ENCODE data around the gene ATG13. TPM values are rescaled to one million over a fixed set of nuclear protein-coding genes. Genes with fewer than 3 reads are reported as not detected.

ATG13 gene
- polyA plus RNA-seq, 1 of the 3 experiments (the other 2 are of a cell fraction): 39.4 TPM

DNA sequence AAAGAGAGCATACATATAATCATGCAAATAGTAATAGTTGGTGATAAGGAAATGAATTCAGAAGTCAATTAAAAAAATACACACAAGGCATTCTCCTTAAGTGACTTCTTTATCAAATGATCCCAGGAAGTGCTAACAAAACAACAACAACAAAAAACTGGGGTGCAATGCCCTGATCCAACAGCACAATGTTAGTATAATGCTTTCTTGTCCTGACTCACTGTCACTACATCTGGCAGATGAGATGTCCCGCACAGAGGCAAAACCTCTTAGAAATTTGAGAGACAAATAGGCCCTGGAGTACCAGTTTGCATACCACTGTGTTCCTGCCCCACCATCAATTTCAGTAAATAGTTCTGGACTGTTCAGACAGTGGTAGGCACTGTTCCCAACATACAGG lies 12.6 kb upstream of the ATG13 start:
- Histone ChIP-seq H3K79me2 (ENCODE audit: insufficient read depth) (peaks cover 12% of the 10 kb centered on the region; the same call in 1 of the 2 replicates), H3K36me3 (replicated peaks in 1 of 2; ENCODE audit: control insufficient read depth in 1 of 2, insufficient read depth in 2 of 2, low read length in 1 of 2) (peaks cover 0 to 4% of the 10 kb centered on the region in 2 experiments), H3K4me1 (ENCODE audit: control insufficient read depth in 1 of 2, insufficient read depth in 2 of 2, low read depth in 1 of 2, low read length in 1 of 2) (peaks cover 0 to 5% of the 10 kb centered on the region in 2 experiments; a peak in 1 of 4 replicates), H3K4me2 (no peak overlapping the region), H4K20me1 (ENCODE audit: insufficient read depth) (no peaks in the 10 kb centered on the region), H3F3A (replicated peaks; ENCODE audit: insufficient read depth) (no peaks in the 10 kb centered on the region), H3K27me3 (ENCODE audit: insufficient read depth) (no peaks in the 10 kb centered on the region), H2AFZ (ENCODE audit: low read depth) (no peak overlapping the region), H3K4me3 (ENCODE audit: low read depth in 2 of 2, low read length in 1 of 2) (no peak overlapping the region), H3K27ac (ENCODE audit: low read depth in 2 of 2, low read length in 1 of 2) (no peak overlapping the region), H3K9ac (no peak overlapping the region), H3K9me2 (no peaks in the 10 kb centered on the region), H3K9me3 (no peaks in the 10 kb centered on the region)
- DNase-seq: no peak
- CTCF ChIA-PET: interaction anchor here (4.8 kb wide), 1 partner anchor 12 kb away, joined by 18 read pairs; the partner anchor contains the start of genes ATG13 and HARBI1
- 100% methylated on average over 1 of the region's 1 CpG for WGBS (ENCODE audit: low lambda C conversion rate)
- TF ChIP-seq ELF1 (IDR thresholded peaks at IDR 0.05) (no peak), NFIC (IDR thresholded peaks at IDR 0.05; ENCODE audit: borderline replicate concordance) (no peak), RCOR1 (IDR thresholded peaks at IDR 0.05; ENCODE audit: low read length) (no peak), GATA2 (CRISPR knock-in tag; IDR thresholded peaks at IDR 0.05) (no peak)
- TF ChIP-seq, protein P1, sequence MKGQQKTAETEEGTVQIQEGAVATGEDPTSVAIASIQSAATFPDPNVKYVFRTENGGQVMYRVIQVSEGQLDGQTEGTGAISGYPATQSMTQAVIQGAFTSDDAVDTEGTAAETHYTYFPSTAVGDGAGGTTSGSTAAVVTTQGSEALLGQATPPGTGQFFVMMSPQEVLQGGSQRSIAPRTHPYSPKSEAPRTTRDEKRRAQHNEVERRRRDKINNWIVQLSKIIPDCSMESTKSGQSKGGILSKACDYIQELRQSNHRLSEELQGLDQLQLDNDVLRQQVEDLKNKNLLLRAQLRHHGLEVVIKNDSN (IDR thresholded peaks at IDR 0.05; ENCODE audit: borderline replicate concordance, low read depth): no peak
- TF ChIP-seq, protein P2, sequence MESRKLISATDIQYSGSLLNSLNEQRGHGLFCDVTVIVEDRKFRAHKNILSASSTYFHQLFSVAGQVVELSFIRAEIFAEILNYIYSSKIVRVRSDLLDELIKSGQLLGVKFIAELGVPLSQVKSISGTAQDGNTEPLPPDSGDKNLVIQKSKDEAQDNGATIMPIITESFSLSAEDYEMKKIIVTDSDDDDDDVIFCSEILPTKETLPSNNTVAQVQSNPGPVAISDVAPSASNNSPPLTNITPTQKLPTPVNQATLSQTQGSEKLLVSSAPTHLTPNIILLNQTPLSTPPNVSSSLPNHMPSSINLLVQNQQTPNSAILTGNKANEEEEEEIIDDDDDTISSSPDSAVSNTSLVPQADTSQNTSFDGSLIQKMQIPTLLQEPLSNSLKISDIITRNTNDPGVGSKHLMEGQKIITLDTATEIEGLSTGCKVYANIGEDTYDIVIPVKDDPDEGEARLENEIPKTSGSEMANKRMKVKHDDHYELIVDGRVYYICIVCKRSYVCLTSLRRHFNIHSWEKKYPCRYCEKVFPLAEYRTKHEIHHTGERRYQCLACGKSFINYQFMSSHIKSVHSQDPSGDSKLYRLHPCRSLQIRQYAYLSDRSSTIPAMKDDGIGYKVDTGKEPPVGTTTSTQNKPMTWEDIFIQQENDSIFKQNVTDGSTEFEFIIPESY (IDR thresholded peaks at IDR 0.05; ENCODE audit: borderline replicate concordance, low read depth): no peak
- TF ChIP-seq, protein P3, sequence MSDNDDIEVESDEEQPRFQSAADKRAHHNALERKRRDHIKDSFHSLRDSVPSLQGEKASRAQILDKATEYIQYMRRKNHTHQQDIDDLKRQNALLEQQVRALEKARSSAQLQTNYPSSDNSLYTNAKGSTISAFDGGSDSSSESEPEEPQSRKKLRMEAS (IDR thresholded peaks at IDR 0.05; ENCODE audit: low read depth): no peak
- TF ChIP-seq, protein P4, sequence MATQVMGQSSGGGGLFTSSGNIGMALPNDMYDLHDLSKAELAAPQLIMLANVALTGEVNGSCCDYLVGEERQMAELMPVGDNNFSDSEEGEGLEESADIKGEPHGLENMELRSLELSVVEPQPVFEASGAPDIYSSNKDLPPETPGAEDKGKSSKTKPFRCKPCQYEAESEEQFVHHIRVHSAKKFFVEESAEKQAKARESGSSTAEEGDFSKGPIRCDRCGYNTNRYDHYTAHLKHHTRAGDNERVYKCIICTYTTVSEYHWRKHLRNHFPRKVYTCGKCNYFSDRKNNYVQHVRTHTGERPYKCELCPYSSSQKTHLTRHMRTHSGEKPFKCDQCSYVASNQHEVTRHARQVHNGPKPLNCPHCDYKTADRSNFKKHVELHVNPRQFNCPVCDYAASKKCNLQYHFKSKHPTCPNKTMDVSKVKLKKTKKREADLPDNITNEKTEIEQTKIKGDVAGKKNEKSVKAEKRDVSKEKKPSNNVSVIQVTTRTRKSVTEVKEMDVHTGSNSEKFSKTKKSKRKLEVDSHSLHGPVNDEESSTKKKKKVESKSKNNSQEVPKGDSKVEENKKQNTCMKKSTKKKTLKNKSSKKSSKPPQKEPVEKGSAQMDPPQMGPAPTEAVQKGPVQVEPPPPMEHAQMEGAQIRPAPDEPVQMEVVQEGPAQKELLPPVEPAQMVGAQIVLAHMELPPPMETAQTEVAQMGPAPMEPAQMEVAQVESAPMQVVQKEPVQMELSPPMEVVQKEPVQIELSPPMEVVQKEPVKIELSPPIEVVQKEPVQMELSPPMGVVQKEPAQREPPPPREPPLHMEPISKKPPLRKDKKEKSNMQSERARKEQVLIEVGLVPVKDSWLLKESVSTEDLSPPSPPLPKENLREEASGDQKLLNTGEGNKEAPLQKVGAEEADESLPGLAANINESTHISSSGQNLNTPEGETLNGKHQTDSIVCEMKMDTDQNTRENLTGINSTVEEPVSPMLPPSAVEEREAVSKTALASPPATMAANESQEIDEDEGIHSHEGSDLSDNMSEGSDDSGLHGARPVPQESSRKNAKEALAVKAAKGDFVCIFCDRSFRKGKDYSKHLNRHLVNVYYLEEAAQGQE (IDR thresholded peaks at IDR 0.05; ENCODE audit: low read depth, low read length): no peak
- POLR2A ChIA-PET: no interaction called here

DNA sequence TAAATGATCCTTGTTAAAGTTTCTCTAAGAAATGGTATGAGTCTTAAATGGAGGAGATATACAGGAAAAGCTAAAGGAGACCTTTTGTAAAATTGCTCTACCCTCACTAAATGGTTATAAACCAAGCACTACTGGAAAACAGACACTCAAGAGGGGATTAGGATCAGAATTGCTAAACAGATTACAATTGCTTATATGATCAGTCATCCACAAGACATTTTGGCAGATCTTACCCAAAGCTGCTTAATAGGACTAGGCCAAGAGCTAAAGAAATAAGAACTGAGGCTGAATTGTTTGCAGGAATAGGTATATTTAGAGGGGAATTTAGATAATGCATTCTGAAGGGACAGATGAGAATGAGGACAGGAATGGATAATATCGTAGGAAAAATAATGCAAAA lies 9.8 kb upstream of the ATG13 start:
- Histone ChIP-seq H3K36me3 (replicated peaks in 1 of 2; ENCODE audit: control insufficient read depth in 1 of 2, insufficient read depth in 2 of 2, low read length in 1 of 2) (peaks cover 0 to 4% of the 10 kb centered on the region in 2 experiments), H3K9me3 (no peaks in the 10 kb centered on the region), H3F3A (replicated peaks; ENCODE audit: insufficient read depth) (no peaks in the 10 kb centered on the region), H3K79me2 (ENCODE audit: insufficient read depth) (peaks cover 18% of the 10 kb centered on the region), H3K4me3 (ENCODE audit: low read depth in 2 of 2, low read length in 1 of 2) (no peak overlapping the region), H3K27me3 (ENCODE audit: insufficient read depth) (no peaks in the 10 kb centered on the region), H3K9ac (no peak overlapping the region), H3K4me1 (ENCODE audit: control insufficient read depth in 1 of 2, insufficient read depth in 2 of 2, low read depth in 1 of 2, low read length in 1 of 2) (peaks cover 2 to 5% of the 10 kb centered on the region in 2 experiments; a peak in 2 of 4 replicates), H3K9me2 (no peaks in the 10 kb centered on the region), H2AFZ (ENCODE audit: low read depth) (no peak overlapping the region), H3K27ac (ENCODE audit: low read depth in 2 of 2, low read length in 1 of 2) (no peak overlapping the region), H4K20me1 (ENCODE audit: insufficient read depth) (no peaks in the 10 kb centered on the region), H3K4me2 (no peak overlapping the region)
- WGBS (ENCODE audit: low lambda C conversion rate): 59% methylated on average over 1 of the region's 1 CpG
- DNase-seq: no peak
- ChIA-PET CTCF (interaction anchor here (0.7 to 4.8 kb wide), 2 partner anchors 9 to 239 kb away, joined by 4 to 18 read pairs; partner anchors contain the start of genes ATG13 and HARBI1), POLR2A (interaction anchor here (1.0 kb wide), 1 partner anchor 14 kb away, joined by 3 read pairs; the partner anchor contains the start of gene AMBRA1)
- TF ChIP-seq, protein P2 (IDR thresholded peaks at IDR 0.05; ENCODE audit: borderline replicate concordance, low read depth): no peak
- TF ChIP-seq GATA2 (CRISPR knock-in tag; IDR thresholded peaks at IDR 0.05) (no peak), NFIC (IDR thresholded peaks at IDR 0.05; ENCODE audit: borderline replicate concordance) (no peak), GABPA (IDR thresholded peaks at IDR 0.05; ENCODE audit: low read depth) (no peak), TCF12 (IDR thresholded peaks at IDR 0.05) (no peak), RCOR1 (IDR thresholded peaks at IDR 0.05; ENCODE audit: low read length) (no peak), EP300 (IDR thresholded peaks at IDR 0.05; ENCODE audit: borderline replicate concordance in 1 of 2, low read depth in 1 of 2, low read length in 1 of 2) (no peak), FOSL2 (IDR thresholded peaks at IDR 0.05; ENCODE audit: borderline replicate concordance, low read depth) (no peak)
- TF ChIP-seq, protein P4 (IDR thresholded peaks at IDR 0.05; ENCODE audit: low read depth, low read length): no peak

Measured in SK-N-SH (cell line).